Measurements from ENCODE around the gene NAV2. TPM values are rescaled to one million over a fixed set of nuclear protein-coding genes. Genes with fewer than 3 reads are reported as not detected.
A peak's percentile ranks its signal among the peaks of the same experiment; 100 is the strongest.

Gene NAV2
- total and polyA plus RNA-seq, 7 donors = 1.2 to 62.6 (median 22.1) TPM

GRCh38 chr11:20007386-20007785 is 294.7 kb downstream of the NAV2 start:
- no peak overlapping the region for H3K4me3 ChIP-seq
- 79 to 96% methylated on average over 1 of the region's 1 CpG for WGBS, 2 donors
- DNase-seq = no peak
- peak overlapping the region in 2 of 4 donors; percentile 30 to 57 for H3K27ac ChIP-seq
- no peaks in the 10 kb centered on the region for H3K9me3 ChIP-seq
- H3K4me1 ChIP-seq = peaks cover 0 to 45% (median 40%) of the 10 kb centered on the region in 4 donors
- TF ChIP-seq EP300 (IDR thresholded peaks at IDR 0.05) (no peak), CTCF (IDR thresholded peaks at IDR 0.05) (no peak), POLR2AphosphoS5 (IDR thresholded peaks at IDR 0.05) (no peak), POLR2A (IDR thresholded peaks at IDR 0.05) (no peak)
- intact Hi-C loops (cut with DNase I) = no loop called here
- H3K27me3 ChIP-seq = no peaks in the 10 kb centered on the region
- H3K36me3 ChIP-seq = peaks cover 0 to 18% (median 6%) of the 10 kb centered on the region in 4 donors

- H3K27me3 ChIP-seq = no peaks in the 10 kb centered on the region
- H3K4me1 ChIP-seq = peaks cover 0 to 52% (median 48%) of the 10 kb centered on the region in 4 donors
- intact Hi-C loops (cut with DNase I) = no loop called here
- no peaks in the 10 kb centered on the region for H3K9me3 ChIP-seq
- H3K27ac ChIP-seq = peak overlapping the region in 3 of 4 donors; percentile 30 to 57 (median 55)
- no peak for DNase-seq
- H3K36me3 ChIP-seq = peaks cover 0 to 11% (median 6%) of the 10 kb centered on the region in 4 donors
- WGBS, 2 donors = 74 to 81% methylated on average over 6 of the region's 6 CpGs
- H3K4me3 ChIP-seq = no peak overlapping the region
- TF ChIP-seq CTCF (IDR thresholded peaks at IDR 0.05) (no peak), EP300 (IDR thresholded peaks at IDR 0.05) (no peak), POLR2A (IDR thresholded peaks at IDR 0.05) (no peak), POLR2AphosphoS5 (IDR thresholded peaks at IDR 0.05) (no peak)
Measured at GRCh38 chr11:20008190-20008870, 295.7 kb downstream of the NAV2 start.

- DNase-seq = no peak
- no peak for TF ChIP-seq POLR2A (IDR thresholded peaks at IDR 0.05)
- TF ChIP-seq EP300 (IDR thresholded peaks at IDR 0.05) = no peak
- no peak for TF ChIP-seq POLR2AphosphoS5 (IDR thresholded peaks at IDR 0.05)
- no peak for TF ChIP-seq CTCF (IDR thresholded peaks at IDR 0.05)
- Histone ChIP-seq H3K36me3 (peaks cover 0 to 6% (median 4%) of the 10 kb centered on the region in 4 donors), H3K4me1 (peaks cover 0 to 53% (median 50%) of the 10 kb centered on the region in 4 donors), H3K4me3 (no peak overlapping the region), H3K9me3 (no peaks in the 10 kb centered on the region), H3K27ac (peak overlapping the region in 3 of 4 donors; percentile 5 to 57 (median 30)), H3K27me3 (no peaks in the 10 kb centered on the region)
- intact Hi-C loops (cut with DNase I) = no loop called here
- 59 to 76% methylated on average over 10 of the region's 10 CpGs for WGBS, 2 donors
Measured at GRCh38 chr11:20008871-20009644, 296.4 kb downstream of the NAV2 start.

- no peaks in the 10 kb centered on the region for H3K9me3 ChIP-seq
- no peak overlapping the region for H3K4me3 ChIP-seq
- intact Hi-C loops (cut with DNase I) = no loop called here
- H3K27ac ChIP-seq = peak overlapping the region in 2 of 4 donors; percentile 4 to 40
- H3K36me3 ChIP-seq = no peaks in the 10 kb centered on the region
- DNase-seq = no peak
- H3K27me3 ChIP-seq = no peaks in the 10 kb centered on the region
- 86 to 90% methylated on average over 8 of the region's 8 CpGs for WGBS, 2 donors
- peaks cover 0 to 53% (median 50%) of the 10 kb centered on the region in 4 donors for H3K4me1 ChIP-seq
- TF ChIP-seq CTCF (IDR thresholded peaks at IDR 0.05) (no peak), POLR2A (IDR thresholded peaks at IDR 0.05) (no peak), EP300 (IDR thresholded peaks at IDR 0.05) (no peak), POLR2AphosphoS5 (IDR thresholded peaks at IDR 0.05) (no peak)
Measured at GRCh38 chr11:20010156-20010850, 297.7 kb downstream of the NAV2 start.
